ENCODE results near the gene IL4.

IL4 gene

DNA sequence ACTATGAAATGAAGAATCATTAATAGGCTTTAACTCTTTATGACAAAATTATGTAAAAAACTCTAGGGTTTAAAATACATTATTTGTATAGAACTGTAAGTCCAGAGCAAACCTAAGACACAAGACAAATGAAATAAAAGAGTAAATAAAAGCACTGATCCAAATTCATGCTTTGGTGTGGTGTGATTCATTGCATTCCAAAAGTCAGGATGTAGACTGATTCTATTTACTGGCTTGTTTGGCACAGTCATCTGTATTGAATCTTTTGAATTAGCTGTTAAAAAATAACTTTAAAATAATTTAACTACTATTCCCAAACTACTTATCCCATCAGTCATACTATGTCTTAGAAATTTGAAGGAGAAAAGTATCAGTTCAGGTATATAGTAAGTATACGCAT lies 31.1 kb downstream of the IL4 start:
- DNase-seq = no peak

DNA sequence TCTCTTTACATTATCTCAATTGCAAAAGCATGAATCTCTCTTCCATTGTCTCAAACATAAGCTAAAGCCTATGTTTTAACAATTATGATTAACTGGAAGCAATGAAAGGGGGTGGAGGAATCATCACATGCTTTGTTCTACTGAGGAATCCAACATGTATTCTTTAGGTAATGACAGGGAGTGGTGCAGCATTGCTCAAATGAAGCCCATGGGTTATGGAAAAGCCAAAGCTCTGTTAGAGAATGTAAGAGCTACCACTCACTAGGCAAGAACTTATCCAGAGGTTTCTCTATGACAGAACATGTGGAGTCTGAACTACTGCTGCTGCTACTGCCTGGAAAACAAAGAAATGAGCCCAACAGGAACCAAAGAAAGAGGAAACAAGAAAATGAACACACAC lies 34.9 kb downstream of the IL4 start:
- DNase-seq = no peak

GRCh38 chr5:132714456-132715307 lies 40.9 kb downstream of the IL4 start:
- no peak for DNase-seq

DNA sequence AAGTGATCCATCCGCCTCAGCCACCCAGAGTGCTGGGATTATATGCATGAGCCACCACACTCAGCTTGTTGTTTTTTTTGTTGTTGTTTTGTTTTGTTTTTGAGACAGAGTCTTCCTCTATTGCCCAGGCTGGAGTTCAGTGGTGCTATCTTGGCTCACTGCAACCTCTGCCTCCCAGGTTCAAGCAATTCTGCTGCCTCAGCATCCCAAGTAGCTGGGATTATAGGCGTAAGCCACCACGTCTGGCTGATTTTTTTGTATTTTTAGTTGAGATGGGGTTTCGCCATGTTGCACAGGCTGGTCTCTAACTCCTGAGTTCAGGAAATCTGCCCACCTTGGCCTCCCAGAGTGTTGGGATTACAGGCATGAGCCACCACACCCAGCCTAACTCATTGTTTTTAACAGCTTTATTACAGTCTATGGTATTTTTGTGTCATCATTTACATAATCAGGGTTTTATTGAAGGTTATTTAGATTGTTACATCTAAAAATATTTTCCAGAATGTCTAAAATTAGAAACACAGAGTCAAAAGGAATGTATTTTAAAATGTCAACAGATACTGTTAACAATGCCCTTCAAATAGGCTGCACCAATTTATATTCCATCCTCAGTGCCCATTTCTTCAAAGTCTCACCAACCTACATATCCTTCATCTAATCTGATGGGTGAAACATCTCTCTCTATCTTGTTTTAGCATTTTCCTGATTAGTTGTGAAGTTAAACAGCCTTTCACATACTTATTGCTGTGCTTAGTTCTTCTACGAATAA lies 44.9 kb downstream of the IL4 start:
- no peak for DNase-seq

- DNase-seq = no peak
Observed at GRCh38 chr5:132725745-132726144, 52.0 kb downstream of the IL4 start.

- DNase-seq = no peak
Observed at GRCh38 chr5:132729896-132730295, 56.1 kb downstream of the IL4 start.
